Testis (tissue), 2 donors: Measurements from ENCODE around the gene KDM5C.

Source experiments
- CTCF ChIP-seq, 3 experiments: fragments of 450-650 bp in 2 of 3; fragments of 200-600 bp in 1 of 3; sonication (generic) in 1 of 3; IDR thresholded peaks; one replicate each; pipeline ENCODE4 v1.5.1; 2016 to 2019; ENCODE audit warnings: antibody characterized with exemption in 3 of 3, mild to moderate bottlenecking in 2 of 3, moderate library complexity in 1 of 3
- POLR2A ChIP-seq: fragments of 450-650 bp; IDR thresholded peaks from one replicate; pipeline ENCODE4 v1.6.1; 2017; ENCODE audit warnings: antibody characterized with exemption, mild to moderate bottlenecking, moderate library complexity

GRCh38 chrX:53223955-53224859, 800 bp downstream of the KDM5C start:
- no peak for TF ChIP-seq POLR2A
- no peak for TF ChIP-seq CTCF (IDR thresholded peaks at IDR 0.05)
